ENCODE data around the gene ZCCHC3.
"Not testable (repeated sequence)": the region's sequence is repeated elsewhere in the genome, so short reads cannot be mapped to it uniquely, and the experiment has no call there.

ZCCHC3 gene

GRCh38 chr20:297098-297924 is at the start of gene ZCCHC3:
Gene ZCCHC3, plus strand, starts transcription at chr20:297570. Its CDS starts 17 bp downstream, at chr20:297587.
- peak in 1 of 2 experiments; percentile 42 for DNase-seq

- no peak for DNase-seq
These were observed 46.0 kb upstream of the ZCCHC3 start for GRCh38 chr20:251354-251753.

- DNase-seq, result no peak
These were observed 44.6 kb upstream of the ZCCHC3 start for GRCh38 chr20:252801-253200.

- not testable (repeated sequence) for DNase-seq
These were observed 43.9 kb upstream of the ZCCHC3 start for GRCh38 chr20:253447-253846.

GRCh38 chr20:257419-257818 is 40.0 kb upstream of the ZCCHC3 start, which contains the start of gene DEFB132:
Gene DEFB132, plus strand, starts transcription at chr20:257724. Its CDS starts 55 bp downstream, at chr20:257779.
- no peak for DNase-seq

- no peak for DNase-seq
These were observed 39.0 kb upstream of the ZCCHC3 start for GRCh38 chr20:258269-258858.

GRCh38 chr20:258963-259362 is 38.4 kb upstream of the ZCCHC3 start:
- no peak for DNase-seq

GRCh38 chr20:259981-260380 is 37.4 kb upstream of the ZCCHC3 start:
- no peak for DNase-seq

- DNase-seq, result no peak
These were observed 33.7 kb upstream of the ZCCHC3 start for GRCh38 chr20:263701-264100.

- DNase-seq, result peak in 1 of 2 experiments; percentile 18
These were observed 30.5 kb upstream of the ZCCHC3 start for GRCh38 chr20:266596-267562.

- DNase-seq, result no peak
These were observed 26.9 kb upstream of the ZCCHC3 start for GRCh38 chr20:270517-270916.

- no peak for DNase-seq
These were observed 26.3 kb upstream of the ZCCHC3 start for GRCh38 chr20:271069-271468.

- no peak for DNase-seq
These were observed 25.8 kb upstream of the ZCCHC3 start for GRCh38 chr20:271528-271927.

GRCh38 chr20:272718-273117 is 24.7 kb upstream of the ZCCHC3 start:
- DNase-seq, result no peak

- no peak for DNase-seq
These were observed 23.5 kb upstream of the ZCCHC3 start for GRCh38 chr20:273884-274283.

GRCh38 chr20:275791-276190 is 21.6 kb upstream of the ZCCHC3 start:
- no peak for DNase-seq

- no peak for DNase-seq
These were observed 20.5 kb upstream of the ZCCHC3 start for GRCh38 chr20:276620-277495.

GRCh38 chr20:277496-277781 is 19.9 kb upstream of the ZCCHC3 start:
- no peak for DNase-seq

- no peak for DNase-seq
These were observed 19.2 kb upstream of the ZCCHC3 start for GRCh38 chr20:278181-278580.

GRCh38 chr20:278607-279571 is 18.5 kb upstream of the ZCCHC3 start:
- DNase-seq, result no peak

- DNase-seq, result no peak
These were observed 13.2 kb upstream of the ZCCHC3 start for GRCh38 chr20:284172-284571.
